ENCODE measurements around the gene PRPF18.

The PRPF18 gene

GRCh38 chr10:13659887-13660550 is 73.3 kb downstream of the PRPF18 start:
- DNase-seq (ENCODE audit: low read depth): peak; percentile 33
- H3K4me3 ChIP-seq (ENCODE audit: low read depth, low read length): no peak overlapping the region
- TF ChIP-seq POLR2A (IDR thresholded peaks at IDR 0.05; ENCODE audit: extremely low read depth, insufficient read length): no peak
- TF ChIP-seq, protein P1, sequence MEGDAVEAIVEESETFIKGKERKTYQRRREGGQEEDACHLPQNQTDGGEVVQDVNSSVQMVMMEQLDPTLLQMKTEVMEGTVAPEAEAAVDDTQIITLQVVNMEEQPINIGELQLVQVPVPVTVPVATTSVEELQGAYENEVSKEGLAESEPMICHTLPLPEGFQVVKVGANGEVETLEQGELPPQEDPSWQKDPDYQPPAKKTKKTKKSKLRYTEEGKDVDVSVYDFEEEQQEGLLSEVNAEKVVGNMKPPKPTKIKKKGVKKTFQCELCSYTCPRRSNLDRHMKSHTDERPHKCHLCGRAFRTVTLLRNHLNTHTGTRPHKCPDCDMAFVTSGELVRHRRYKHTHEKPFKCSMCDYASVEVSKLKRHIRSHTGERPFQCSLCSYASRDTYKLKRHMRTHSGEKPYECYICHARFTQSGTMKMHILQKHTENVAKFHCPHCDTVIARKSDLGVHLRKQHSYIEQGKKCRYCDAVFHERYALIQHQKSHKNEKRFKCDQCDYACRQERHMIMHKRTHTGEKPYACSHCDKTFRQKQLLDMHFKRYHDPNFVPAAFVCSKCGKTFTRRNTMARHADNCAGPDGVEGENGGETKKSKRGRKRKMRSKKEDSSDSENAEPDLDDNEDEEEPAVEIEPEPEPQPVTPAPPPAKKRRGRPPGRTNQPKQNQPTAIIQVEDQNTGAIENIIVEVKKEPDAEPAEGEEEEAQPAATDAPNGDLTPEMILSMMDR (IDR thresholded peaks at IDR 0.05; ENCODE audit: low read depth, low read length): peak; percentile 57
- no peak for TF ChIP-seq MYC (IDR thresholded peaks at IDR 0.05; ENCODE audit: low read depth, low read length)

DNA sequence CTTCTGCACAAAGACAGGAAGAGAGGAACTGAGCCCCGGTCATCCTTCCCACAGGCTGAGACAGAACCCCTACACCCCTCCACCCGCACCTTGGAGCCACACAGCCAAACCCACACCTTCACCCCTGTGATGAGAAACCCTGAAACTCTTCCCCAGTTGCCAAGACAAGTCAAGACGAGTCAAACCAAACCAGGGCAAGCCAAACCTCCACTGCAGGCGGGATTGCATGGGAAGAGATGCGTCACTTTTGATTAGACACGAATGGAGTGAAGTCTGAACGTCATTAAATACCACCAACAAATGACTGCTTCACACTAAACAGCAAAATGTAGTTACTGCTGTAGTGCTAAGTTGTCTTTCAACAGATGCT is 73.8 kb downstream of the PRPF18 start:
- TF ChIP-seq POLR2A (IDR thresholded peaks at IDR 0.05; ENCODE audit: extremely low read depth, insufficient read length): no peak
- TF ChIP-seq, protein P2, sequence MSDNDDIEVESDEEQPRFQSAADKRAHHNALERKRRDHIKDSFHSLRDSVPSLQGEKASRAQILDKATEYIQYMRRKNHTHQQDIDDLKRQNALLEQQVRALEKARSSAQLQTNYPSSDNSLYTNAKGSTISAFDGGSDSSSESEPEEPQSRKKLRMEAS (IDR thresholded peaks at IDR 0.05; ENCODE audit: low read depth, low read length): no peak
- no peak for DNase-seq (ENCODE audit: low read depth)
- no peak overlapping the region for H3K4me3 ChIP-seq (ENCODE audit: low read depth, low read length)

GRCh38 chr10:13661256-13661655 is 74.5 kb downstream of the PRPF18 start:
- TF ChIP-seq POLR2A (IDR thresholded peaks at IDR 0.05; ENCODE audit: extremely low read depth, insufficient read length) (no peak), MYC (IDR thresholded peaks at IDR 0.05; ENCODE audit: low read depth, low read length) (no peak)
- TF ChIP-seq, protein P1 (IDR thresholded peaks at IDR 0.05; ENCODE audit: low read depth, low read length): no peak
- TF ChIP-seq, protein P2 (IDR thresholded peaks at IDR 0.05; ENCODE audit: low read depth, low read length): no peak
- DNase-seq (ENCODE audit: low read depth): no peak

GRCh38 chr10:13665516-13666262 is 78.9 kb downstream of the PRPF18 start:
- H3K4me3 ChIP-seq (ENCODE audit: low read depth, low read length): no peak overlapping the region
- no peak for DNase-seq (ENCODE audit: low read depth)
- TF ChIP-seq, protein P2 (IDR thresholded peaks at IDR 0.05; ENCODE audit: low read depth, low read length): no peak
- TF ChIP-seq MYC (IDR thresholded peaks at IDR 0.05; ENCODE audit: low read depth, low read length): no peak
- no peak for TF ChIP-seq POLR2A (IDR thresholded peaks at IDR 0.05; ENCODE audit: extremely low read depth, insufficient read length)
- TF ChIP-seq, protein P1 (IDR thresholded peaks at IDR 0.05; ENCODE audit: low read depth, low read length): no peak

More at GRCh38 chr10:13661256-13661655, 74.5 kb downstream of the PRPF18 start:
- no peak overlapping the region for H3K4me3 ChIP-seq (ENCODE audit: low read depth, low read length)

DNA sequence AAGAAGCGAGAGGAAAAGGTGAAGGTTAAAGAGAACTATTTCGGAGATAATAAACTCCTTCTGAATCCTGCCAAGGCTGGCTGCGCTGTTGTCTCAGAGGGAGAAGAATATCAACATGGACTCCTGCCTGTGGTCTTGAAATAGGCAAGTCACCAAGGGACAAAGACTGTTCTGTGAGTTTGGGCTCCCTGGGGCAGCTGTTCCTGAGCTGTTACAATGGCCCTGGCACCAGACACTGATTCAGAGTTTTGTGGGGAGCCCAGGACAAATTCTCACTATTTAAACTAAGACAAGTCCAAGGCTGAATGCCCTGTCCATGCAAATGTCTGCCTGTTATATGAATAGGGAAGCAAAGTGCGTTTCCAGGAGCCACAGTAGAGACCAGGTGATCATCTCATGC is 81.4 kb downstream of the PRPF18 start:
- DNase-seq (ENCODE audit: low read depth): no peak
- no peak overlapping the region for H3K4me3 ChIP-seq (ENCODE audit: low read depth, low read length)
- TF ChIP-seq, protein P1 (IDR thresholded peaks at IDR 0.05; ENCODE audit: low read depth, low read length): no peak
- TF ChIP-seq, protein P2 (IDR thresholded peaks at IDR 0.05; ENCODE audit: low read depth, low read length): no peak
- TF ChIP-seq POLR2A (IDR thresholded peaks at IDR 0.05; ENCODE audit: extremely low read depth, insufficient read length) (no peak), MYC (IDR thresholded peaks at IDR 0.05; ENCODE audit: low read depth, low read length) (no peak)

DNA sequence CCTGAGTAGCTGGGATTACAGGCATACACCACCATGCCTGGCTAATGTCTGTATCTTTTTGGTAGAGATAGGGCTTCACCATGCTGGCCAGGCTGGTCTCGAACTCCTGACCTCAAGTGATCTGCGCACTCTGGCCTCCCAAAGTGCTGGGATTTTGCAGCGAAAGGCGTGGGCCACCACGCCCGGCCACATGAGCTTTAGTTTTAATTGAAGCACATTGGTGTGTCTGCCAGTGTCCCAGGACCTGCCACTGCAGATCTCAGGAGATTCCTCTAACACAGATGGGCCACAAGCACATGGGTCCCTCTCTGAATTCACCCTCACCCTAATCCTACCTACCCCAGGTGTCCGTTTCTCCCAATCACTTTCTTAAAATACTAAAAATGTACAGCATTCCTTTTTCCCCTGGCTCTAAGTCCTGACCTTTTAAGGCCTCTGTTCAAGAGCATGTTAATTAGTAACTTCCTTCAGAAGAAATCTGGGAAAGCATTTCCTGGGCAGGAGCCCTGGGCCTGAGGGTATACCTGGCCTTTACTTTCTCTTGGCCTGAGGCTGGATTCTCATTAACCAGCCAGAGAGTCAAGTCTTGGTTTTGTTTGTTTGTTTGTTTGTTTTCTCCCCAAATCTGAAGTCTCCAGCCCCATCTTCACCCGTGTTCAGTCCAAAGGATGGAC is 82.6 kb downstream of the PRPF18 start:
- TF ChIP-seq, protein P1 (IDR thresholded peaks at IDR 0.05; ENCODE audit: low read depth, low read length): no peak
- TF ChIP-seq, protein P2 (IDR thresholded peaks at IDR 0.05; ENCODE audit: low read depth, low read length): no peak
- TF ChIP-seq MYC (IDR thresholded peaks at IDR 0.05; ENCODE audit: low read depth, low read length) (no peak), POLR2A (IDR thresholded peaks at IDR 0.05; ENCODE audit: extremely low read depth, insufficient read length) (no peak)
- no peak for DNase-seq (ENCODE audit: low read depth)
- no peak overlapping the region for H3K4me3 ChIP-seq (ENCODE audit: low read depth, low read length)
